Calu3 (cell line): ENCODE results near the gene SPDYC. TPM values are rescaled to one million over a fixed set of nuclear protein-coding genes. Genes with fewer than 3 reads are reported as not detected.

Experiments
- BruUV-seq: library from RNA; stranded (reverse); fragments of 400-500 nt; replicated peaks from 2 replicates; lab custom pipeline; 2021; lab: Mats Ljungman, UMichigan
- CTCF ChIA-PET: fragments of 300-600 bp; sonication (Branson Sonifier 250); formaldehyde crosslinking; loops from one replicate; lab custom pipeline; 2022; ENCODE audit warnings: antibody characterized with exemption; lab: Charles Lee
- DNase-seq: peaks from one replicate; pipeline ENCODE4 v3.0.0; 2022
- H3K27ac Mint-ChIP-seq: one replicate; pipeline ENCODE4 v1.8.0; 2022; ENCODE audit warnings: mixed read lengths; ENCODE audit not compliant: unreplicated experiment
- H3K27me3 Mint-ChIP-seq: one replicate; pipeline ENCODE4 v1.8.0; 2022; ENCODE audit warnings: mixed read lengths; ENCODE audit not compliant: unreplicated experiment
- H3K36me3 Mint-ChIP-seq: one replicate; pipeline ENCODE4 v1.8.0; 2022; ENCODE audit warnings: mild to moderate bottlenecking, moderate library complexity, mixed read lengths; ENCODE audit not compliant: insufficient read depth, unreplicated experiment
- H3K4me1 Mint-ChIP-seq: one replicate; pipeline ENCODE4 v1.8.0; 2022; ENCODE audit warnings: mild to moderate bottlenecking, low read depth, mixed read lengths; ENCODE audit not compliant: unreplicated experiment
- H3K4me3 Mint-ChIP-seq: one replicate; pipeline ENCODE4 v1.8.0; 2022; ENCODE audit warnings: mild to moderate bottlenecking, low read depth, moderate library complexity, mixed read lengths; ENCODE audit not compliant: unreplicated experiment
- H3K9me3 Mint-ChIP-seq: one replicate; pipeline ENCODE4 v1.8.0; 2022; ENCODE audit warnings: low read depth, mixed read lengths; ENCODE audit not compliant: unreplicated experiment
- CTCF ChIP-seq: fragments of 200-600 bp; IDR thresholded peaks from one replicate; pipeline ENCODE4 v1.8.0; 2022; ENCODE audit warnings: antibody characterized with exemption; ENCODE audit not compliant: unreplicated experiment
- intact Hi-C: fragments of 100-400 bp; cut with micrococcal nuclease; formaldehyde crosslinking; loops from one replicate; pipeline ENCODE4 v1.10.0; 2022; ENCODE audit not compliant: unreplicated experiment
- total RNA-seq: library from RNA; stranded (reverse); gene quantifications from 2 replicates; pipeline ENCODE4 v1.2.3, GENCODE V29; 2022

Gene SPDYC
- total RNA-seq, 1 experiment from 2014 or later, result not detected

GRCh38 chr11:65209711-65210360 lies 39.8 kb downstream of the SPDYC start:
- no peak for DNase-seq
- Mint-ChIP-seq H3K4me1 (no peaks in the 10 kb centered on the region), H3K27me3 (no peaks in the 10 kb centered on the region), H3K27ac (no peak overlapping the region), H3K9me3 (no peaks in the 10 kb centered on the region), H3K4me3 (no peak overlapping the region), H3K36me3 (peaks cover 69% of the 10 kb centered on the region)
- CTCF ChIA-PET, result no interaction called here
- TF ChIP-seq CTCF, result no peak
- intact Hi-C loops, result loop anchor here (10.0 kb wide), 1 partner anchor 45 kb away; no protein-coding TSS in a partner anchor
- BruUV-seq, result no TSS peak

- intact Hi-C loops, result no loop called here
- H3K27me3 Mint-ChIP-seq, result no peaks in the 10 kb centered on the region
- H3K27ac Mint-ChIP-seq, result no peak overlapping the region
Observed at GRCh38 chr11:65210361-65210731, 40.3 kb downstream of the SPDYC start.

GRCh38 chr11:65210748-65211147 lies 40.7 kb downstream of the SPDYC start:
- no peak for TF ChIP-seq CTCF
- Mint-ChIP-seq H3K4me1 (no peaks in the 10 kb centered on the region), H3K27ac (no peak overlapping the region), H3K4me3 (no peak overlapping the region), H3K36me3 (peaks cover 67% of the 10 kb centered on the region), H3K27me3 (no peaks in the 10 kb centered on the region), H3K9me3 (no peaks in the 10 kb centered on the region)
- intact Hi-C loops, result no loop called here
- CTCF ChIA-PET, result no interaction called here
- no peak for DNase-seq
- no TSS peak for BruUV-seq

More at GRCh38 chr11:65210361-65210731, 40.3 kb downstream of the SPDYC start:
- Mint-ChIP-seq H3K36me3 (peaks cover 67% of the 10 kb centered on the region), H3K9me3 (no peaks in the 10 kb centered on the region), H3K4me3 (no peak overlapping the region), H3K4me1 (no peaks in the 10 kb centered on the region)
- CTCF ChIA-PET, result no interaction called here
- BruUV-seq, result no TSS peak
- TF ChIP-seq CTCF, result no peak
- no peak for DNase-seq

- Mint-ChIP-seq H3K4me1 (no peaks in the 10 kb centered on the region), H3K27ac (no peak overlapping the region)
- CTCF ChIA-PET, result no interaction called here
Observed at GRCh38 chr11:65211293-65212105, 41.5 kb downstream of the SPDYC start.

More at GRCh38 chr11:65211293-65212105, 41.5 kb downstream of the SPDYC start:
- no peak for TF ChIP-seq CTCF
- no peak overlapping the region for H3K4me3 Mint-ChIP-seq
- H3K27me3 Mint-ChIP-seq, result no peaks in the 10 kb centered on the region
- intact Hi-C loops, result no loop called here
- TSS peak; percentile 93 for BruUV-seq
- H3K9me3 Mint-ChIP-seq, result no peaks in the 10 kb centered on the region
- peaks cover 65% of the 10 kb centered on the region for H3K36me3 Mint-ChIP-seq
- no peak for DNase-seq
